Stimulated activated CD8-positive, alpha-beta memory T cell treated with anti-CD3 and anti-CD28 coated beads, Interleukin-2, amount 100 ng/mL, for 48 hours (primary cell): ENCODE data around the gene CDC37.
A peak's percentile ranks its signal among the peaks of the same experiment; 100 is the strongest.
"Not testable (repeated sequence)": the region's sequence is repeated elsewhere in the genome, so short reads cannot be mapped to it uniquely, and the experiment has no call there.

Experiments
- DNase-seq, 2 donors: peaks; one replicate each; pipeline ENCODE4 v3.0.0-alpha.2; 2020; ENCODE audit warnings: low read depth in 2 of 2

The CDC37 gene

GRCh38 chr19:10419646-10420443 lies 16.5 kb upstream of the CDC37 start:
- DNase-seq, result peak in 1 of 2 donors; percentile 67

DNA sequence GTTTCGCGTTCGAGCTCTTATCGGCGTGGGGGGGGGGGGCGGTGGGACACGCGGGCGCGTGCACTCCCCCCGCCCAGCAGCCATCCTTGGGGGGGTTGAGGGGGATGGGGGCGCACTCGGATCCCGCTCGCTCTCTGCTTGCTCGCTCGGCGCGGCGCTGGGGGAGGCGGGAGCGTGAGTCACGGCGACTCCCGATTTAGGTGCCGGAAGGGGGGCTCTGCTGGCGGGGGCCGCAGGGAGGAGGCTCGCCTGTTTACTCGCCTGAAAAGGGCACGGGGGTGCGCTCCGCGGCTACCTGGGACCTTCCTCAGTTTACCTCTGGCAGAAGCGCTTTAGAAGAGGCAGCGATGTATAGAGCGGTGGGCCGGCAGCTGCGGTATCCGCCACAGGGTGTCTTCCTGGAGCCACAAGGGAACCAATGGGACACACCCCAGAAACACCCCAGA lies 15.9 kb upstream of the CDC37 start:
- DNase-seq, result no peak

DNA sequence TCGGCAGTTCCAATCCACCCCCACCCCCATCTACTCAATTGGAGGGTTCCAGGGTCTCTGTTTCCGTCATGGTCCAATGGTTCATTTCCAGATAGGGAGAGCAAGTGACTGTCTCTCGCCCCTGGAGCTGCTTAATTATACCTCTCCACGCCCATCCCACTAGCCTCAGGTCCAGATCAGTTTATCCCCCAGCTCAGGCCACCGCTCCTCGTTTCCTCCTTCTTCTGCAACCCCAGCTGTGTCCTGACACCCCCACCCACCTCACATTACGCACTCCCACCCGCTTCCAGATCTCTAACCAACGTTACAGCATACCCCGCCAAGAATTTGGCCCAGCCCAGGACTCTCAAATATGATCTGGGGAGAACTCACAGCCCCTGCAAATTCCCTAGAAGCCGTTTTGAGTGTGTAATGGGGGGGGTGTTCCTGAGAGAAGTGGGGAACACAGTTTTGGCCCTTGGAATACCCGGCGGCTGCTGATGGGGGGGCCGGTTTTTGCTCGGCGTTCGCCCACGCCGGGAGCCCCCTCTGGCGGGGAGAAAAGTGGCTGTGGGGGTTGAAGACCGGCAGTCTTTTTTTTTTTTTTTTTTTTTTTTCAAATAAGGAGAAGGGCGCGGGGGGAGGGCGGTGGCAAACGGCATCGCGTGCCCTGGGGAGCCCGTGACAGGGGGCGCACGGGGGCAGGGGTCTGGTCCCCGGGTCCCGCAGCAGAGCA lies 15.3 kb upstream of the CDC37 start:
- no peak for DNase-seq

DNA sequence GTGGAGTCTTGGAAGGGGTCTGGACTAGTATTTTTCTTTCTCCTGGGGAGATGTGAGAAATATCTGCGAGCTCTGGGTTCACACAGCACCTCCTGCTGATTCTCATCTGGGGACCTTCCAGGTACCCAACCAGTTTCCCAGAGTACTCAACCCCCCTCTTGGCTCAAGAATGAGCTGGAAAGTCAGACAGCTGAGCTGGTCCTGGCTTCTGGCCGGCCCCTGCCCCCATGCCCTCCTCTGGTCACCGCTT lies 14.8 kb upstream of the CDC37 start:
- no peak for DNase-seq

DNA sequence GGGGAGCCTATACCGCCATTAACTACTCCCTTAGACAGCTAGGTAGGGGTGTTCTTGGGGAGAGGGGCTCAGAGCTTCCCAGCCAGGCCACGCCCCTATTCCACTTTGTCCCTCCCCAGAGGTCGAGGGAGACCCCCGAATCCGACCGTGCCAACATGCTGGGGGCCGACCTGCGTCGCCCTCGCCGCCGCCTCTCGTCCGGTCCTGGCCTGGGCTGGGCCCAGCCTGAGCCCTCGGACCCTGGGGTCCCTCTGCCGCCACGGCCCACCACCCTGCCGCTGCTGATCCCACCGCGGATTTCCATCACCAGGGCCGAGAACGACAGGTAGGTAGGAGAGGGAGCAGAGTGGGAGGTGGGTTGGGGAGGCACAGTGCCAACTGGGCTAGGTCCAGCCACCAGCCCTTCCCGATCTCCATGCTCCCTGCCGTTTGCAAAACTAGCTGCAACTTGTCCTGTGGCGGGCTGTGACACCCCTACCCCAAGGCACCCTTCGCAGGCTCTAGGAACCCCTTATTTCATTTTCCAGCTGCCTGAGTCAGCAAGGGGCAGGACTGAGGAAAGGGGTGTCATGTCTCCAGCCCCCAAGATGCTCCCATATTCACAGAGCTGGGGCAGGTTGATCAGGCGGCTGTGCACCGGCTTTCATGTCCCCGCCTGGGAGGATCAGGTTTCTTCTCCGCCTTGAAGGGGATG lies 14.3 kb upstream of the CDC37 start:
- DNase-seq, result no peak

DNA sequence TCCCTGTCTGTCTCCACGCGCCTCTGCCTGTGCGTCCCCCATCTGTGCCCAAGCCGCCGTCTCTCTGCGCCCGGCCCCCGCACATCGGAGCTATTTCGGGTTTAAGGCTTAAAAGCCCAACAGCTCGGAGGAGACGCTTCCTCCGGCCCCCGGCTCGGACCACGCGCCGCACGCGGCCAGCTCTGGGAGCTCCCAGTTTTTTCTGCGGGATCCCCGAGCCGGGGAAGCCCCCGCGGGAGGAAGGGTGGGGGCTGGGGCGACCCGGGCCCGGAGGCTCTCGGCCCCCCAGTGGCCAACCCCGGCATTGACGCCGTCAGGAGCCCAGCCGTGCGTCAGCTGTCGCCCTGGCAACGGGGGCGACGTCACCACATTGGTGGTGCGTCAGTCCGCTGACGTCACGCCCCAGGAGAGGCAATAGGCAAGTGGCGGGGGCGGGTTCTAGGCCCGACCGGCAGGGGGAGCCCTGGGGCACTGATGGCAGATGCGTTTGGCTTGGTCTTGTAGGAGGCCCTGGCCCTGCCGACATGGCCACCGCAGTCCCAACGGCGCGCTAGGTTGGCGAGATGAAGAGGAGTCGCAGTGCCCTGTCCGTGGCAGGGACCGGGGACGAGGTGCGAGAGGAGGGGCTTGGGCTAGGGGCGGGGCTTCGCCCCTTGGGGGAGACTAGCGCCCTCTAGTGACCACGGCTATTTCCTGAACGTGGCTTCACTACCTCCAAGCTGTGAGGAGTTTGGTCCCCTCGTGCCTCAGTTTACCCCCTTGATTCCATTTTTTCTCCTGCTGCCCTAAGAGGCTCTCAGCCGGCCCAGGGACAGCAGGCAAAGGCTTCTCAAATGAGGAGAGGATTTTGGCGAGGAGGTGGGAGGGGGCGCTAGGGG lies 13.3 kb upstream of the CDC37 start:
- DNase-seq, result peak; percentile 92 to 93

DNA sequence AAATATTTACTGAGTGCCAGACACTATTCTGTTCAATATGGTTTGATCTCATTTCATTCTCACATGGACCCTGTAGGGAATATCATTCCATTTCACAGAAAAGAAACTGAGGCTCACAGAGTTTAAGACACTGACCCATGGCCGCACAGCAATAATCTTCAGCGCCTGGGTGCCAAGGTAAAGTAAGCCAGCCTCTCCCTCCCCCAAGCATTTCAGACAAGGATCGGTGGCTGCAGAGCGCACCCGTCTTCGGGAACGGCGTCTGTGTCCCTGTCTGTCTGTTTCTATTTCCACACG lies 12.7 kb upstream of the CDC37 start:
- no peak for DNase-seq

GRCh38 chr19:10412257-10412977 lies 9.1 kb upstream of the CDC37 start:
- no peak for DNase-seq

DNA sequence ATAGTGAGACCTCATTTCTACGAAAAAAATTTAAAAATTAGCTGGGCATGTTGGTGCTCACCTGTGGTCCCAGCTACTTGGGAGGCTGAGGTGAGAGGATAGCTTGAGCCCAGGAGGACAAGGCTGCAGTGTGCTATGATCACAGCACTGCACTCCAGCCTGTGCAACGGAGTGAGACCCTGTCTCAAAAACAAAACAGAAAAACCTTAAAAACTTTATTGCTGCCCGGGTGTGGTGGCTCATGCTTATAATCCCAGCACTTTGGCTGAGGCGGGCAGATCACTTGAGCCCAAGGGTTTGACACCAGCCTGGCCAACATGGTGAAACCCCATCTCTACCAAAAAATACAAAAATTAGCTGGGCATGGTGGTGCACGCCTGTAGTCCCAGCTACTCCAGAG lies 7.9 kb upstream of the CDC37 start:
- not testable (repeated sequence) for DNase-seq

DNA sequence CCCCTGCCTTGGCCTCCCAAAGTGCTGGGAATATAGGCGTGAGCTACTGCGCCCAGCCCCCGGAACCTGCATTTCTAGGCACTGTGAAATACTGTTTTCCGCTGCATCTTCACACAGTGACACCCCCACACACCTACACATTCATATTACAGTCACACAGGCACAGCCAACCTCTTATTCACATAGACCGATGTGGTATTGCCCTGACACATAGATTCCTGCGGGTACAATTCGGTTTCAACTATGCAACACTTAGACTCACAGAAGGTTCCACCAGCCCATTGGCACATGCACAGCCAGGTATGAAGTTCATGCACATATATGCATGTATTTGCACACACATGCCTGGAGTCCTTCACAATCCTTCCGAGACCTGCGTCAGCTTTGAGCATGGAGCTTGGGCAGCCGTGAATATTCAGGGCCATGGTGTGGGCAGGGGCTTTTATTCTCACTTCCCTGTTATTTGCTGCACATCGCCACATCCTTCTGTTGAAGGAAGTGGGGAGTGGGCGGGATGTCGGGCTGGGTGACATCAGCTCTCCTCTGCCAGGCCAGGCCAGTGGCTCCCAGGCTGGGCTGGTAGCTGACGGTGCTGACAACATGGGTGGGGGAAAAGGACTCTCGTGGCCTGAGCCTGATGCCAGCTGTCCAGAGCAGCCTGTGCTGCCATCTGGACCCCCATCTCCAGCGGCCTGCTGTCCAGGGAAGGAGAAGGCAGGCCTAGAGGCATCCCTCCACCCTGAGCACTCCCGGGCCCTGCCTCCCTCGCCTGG lies 5.4 kb upstream of the CDC37 start:
- peak in 1 of 2 donors; percentile 63 for DNase-seq

DNA sequence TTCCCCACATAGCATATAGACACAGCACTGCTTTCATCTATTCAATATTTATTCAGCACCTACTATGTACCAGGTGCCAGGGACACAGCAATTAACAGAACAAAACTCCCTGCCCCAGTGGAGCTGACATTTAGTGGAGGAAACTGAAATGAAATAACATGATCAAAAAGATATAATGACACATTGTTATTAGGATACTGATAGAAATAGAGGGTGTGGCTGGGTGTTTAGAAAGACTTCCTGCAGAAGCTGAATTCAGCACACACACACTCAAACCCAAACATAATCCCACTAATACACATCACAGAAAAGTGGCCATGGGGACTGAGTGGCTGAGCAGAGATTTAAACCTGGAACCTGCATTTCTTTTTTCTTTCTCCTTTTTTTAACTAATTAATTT lies 3.8 kb upstream of the CDC37 start:
- no peak for DNase-seq

GRCh38 chr19:10406191-10406590 lies 2.8 kb upstream of the CDC37 start:
- DNase-seq, result no peak

DNA sequence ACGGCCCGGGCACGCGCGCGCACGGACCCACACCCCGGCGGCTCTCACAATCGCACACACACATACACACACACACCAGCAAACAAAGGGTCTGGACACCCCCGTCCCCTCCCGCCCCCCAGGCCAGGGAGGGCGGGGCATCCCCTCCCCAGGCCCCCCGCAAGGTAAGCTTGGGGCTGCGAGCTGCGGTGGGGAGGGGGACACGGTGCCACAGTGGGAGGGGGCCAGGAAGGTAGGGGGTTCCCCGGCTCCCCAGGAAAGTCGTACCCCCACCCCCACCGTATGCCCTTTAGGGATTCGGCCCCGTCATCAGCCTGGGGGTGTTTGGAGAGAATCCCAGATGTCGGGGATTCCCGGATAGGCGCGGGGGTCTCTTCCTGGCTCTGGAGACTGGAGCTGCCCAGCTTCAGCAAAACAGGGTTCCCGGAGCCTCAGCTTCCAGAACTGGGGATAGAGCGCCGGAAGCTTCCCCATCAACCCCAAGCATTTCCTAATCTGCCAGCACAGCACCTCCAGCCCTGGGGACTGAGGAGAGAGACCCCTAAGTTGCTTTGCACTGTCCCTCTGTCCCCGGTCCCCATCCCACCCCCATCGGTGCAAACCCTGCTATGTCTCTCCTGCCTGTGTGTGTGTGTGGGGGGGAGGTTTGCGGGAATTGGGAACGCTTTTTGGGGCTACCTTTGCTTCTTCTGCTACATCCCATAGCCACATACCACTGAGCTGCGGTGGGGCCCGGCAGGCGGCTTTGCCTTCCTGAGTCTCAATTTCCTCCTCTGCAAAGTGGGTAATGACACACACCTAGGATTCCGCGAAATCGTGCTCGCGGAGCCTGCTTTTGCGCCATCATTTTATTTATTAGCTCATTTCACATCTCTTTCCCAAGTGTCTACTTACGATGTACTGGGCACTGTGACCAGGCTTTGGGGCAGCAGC lies 1.8 kb upstream of the CDC37 start:
- peak in 1 of 2 donors; percentile 60 for DNase-seq

DNA sequence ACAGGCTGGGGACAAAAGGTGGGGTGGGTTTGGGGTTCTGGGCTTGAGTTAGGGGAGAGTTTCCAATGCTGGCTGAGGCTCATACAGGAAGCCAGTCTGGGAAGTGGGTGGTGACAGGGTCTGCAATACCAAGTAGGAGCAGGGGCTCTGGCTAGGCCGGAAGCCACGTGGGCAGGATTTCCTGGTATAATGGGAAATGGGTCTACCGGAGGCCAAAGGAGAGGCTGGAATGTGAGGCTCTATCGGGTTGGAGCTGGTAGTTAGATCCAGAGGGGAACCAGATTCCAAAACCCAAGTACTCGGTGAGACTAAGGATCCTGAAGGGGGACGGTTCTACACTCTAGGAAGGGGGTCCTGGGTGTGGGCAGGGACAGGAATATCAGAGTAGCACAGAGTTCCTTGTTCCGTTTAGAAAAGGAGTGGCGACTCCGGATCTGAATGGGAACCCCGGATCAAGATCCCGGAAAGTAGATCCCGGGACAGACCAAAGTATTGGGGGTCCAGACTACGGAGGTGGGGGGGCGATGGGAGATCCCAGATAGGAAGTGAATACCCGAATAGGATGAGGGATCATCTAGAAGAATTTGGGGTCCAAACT lies 802 bp downstream of the CDC37 start:
- no peak for DNase-seq

DNA sequence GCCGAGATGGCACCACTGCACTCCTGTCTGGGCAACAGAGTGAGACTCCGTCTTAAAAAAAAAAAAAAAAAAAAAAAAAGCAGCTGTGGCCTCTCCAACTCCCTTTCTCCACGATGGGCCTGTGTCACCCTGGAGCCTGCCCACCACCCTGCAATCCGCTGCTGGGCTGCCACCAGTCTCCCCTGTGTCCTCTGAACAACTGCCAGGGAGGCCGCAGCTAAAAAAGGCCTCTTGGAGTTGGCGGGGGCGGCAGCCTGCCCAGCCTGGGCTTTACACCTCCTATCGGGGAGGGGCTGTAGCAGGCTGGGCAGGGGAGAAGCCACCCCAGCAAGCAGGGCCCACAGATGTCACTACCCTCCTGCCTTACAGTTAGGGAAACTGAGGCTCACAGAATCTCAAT lies 3.5 kb downstream of the CDC37 start:
- DNase-seq, result no peak

DNA sequence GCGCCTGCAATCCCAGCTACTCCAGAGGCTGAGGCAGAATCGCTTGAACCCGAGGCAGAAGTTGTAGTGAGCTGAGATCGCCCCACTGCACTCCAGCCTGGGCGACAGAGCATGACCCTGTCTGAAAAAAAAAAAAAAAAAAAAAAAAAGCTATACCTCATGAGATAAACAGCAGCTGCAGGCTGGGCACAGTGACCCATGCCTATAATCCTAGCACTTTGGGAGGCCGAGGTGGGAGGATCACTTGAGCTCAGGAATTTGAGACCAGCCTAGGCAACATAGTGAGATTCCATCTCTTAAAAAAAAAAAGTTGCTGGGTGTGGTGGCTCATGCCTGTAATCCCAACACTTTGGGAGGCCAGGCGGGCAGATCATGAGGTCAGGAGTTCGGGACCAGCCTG lies 4.0 kb downstream of the CDC37 start:
- DNase-seq, result not testable (repeated sequence)

DNA sequence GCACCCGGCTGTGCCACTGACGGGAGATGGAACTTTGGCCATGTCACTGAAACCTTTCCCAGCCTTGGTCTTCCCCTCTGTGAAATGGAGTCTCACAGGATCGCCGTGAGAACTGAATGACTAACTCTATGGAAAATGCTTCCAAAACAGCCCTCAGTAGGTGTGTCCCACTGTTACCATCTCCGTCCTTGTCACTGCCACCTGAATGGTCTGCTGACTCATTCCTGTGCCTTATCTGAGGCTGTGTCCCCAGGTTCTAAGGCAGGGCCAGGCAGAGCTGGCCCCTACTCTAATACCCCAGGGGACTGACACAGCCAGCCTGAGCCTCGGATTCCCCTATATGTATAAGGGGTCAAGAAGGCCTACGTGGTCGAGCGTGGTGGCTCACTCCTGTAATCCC lies 4.5 kb downstream of the CDC37 start:
- DNase-seq, result no peak

GRCh38 chr19:10395917-10396316 lies 7.4 kb downstream of the CDC37 start:
- no peak for DNase-seq

- DNase-seq, result no peak
Measured at GRCh38 chr19:10395436-10395835, 7.9 kb downstream of the CDC37 start.
